Measurements from ENCODE around the gene OGFOD1. TPM values are rescaled to one million over a fixed set of nuclear protein-coding genes. Genes with fewer than 3 reads are reported as not detected.

The OGFOD1 gene
- total and polyA plus RNA-seq, 2 experiments from 2014 or later = 74.5 to 76.3 TPM

DNA sequence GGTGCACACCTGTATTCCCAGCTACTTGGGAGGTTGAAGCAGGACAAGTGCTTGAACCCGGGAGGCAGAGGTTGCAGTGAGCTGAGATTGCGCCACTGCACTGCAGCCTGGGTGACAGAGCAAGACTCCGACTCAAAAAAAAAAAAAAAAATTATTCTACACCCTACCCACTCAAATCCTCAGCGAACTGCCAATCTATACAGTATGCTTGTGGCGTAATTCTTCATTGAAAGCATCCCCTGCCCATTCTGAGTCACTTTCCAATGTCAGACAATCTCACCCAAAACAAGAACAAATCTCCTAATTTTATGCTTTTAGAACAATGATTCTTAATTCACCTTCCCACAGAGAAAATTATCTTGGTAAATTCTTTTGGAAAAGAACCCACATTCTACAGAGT lies 38.0 kb upstream of the OGFOD1 start:
- H4K20me1 ChIP-seq (replicated peaks; ENCODE audit: insufficient read depth) = peaks cover 14% of the 10 kb centered on the region; the same call in 1 of the 2 replicates
- peaks cover 3% of the 10 kb centered on the region; the same call in 1 of the 2 replicates for H3K36me3 ChIP-seq (ENCODE audit: insufficient read depth)
- peaks cover 21% of the 10 kb centered on the region for H3K4me1 ChIP-seq (ENCODE audit: insufficient read depth)
- TF ChIP-seq ZNF114 (CRISPR knock-in tag; IDR thresholded peaks at IDR 0.05) (no peak), POLR2AphosphoS5 (IDR thresholded peaks at IDR 0.05; ENCODE audit: low read depth) (no peak), EZH2phosphoT487 (IDR thresholded peaks at IDR 0.05; ENCODE audit: unreplicated experiment) (no peak), STAT1 (IDR thresholded peaks at IDR 0.05; ENCODE audit: unreplicated experiment) (no peak), JUNB (IDR thresholded peaks at IDR 0.05; ENCODE audit: unreplicated experiment) (no peak), CTCF (conservative IDR thresholded peaks at IDR 0.05; ENCODE audit: low read depth in 2 of 2) (no peak), NANOG (IDR thresholded peaks at IDR 0.05; ENCODE audit: borderline replicate concordance) (no peak), EZH2 (IDR thresholded peaks at IDR 0.05; ENCODE audit: low read depth, unreplicated experiment) (no peak), ZNF331 (CRISPR knock-in tag; IDR thresholded peaks at IDR 0.05; ENCODE audit: low read depth) (no peak), CREB1 (CRISPR knock-in tag; IDR thresholded peaks at IDR 0.05; ENCODE audit: low read depth) (no peak)
- TF ChIP-seq, protein P1, sequence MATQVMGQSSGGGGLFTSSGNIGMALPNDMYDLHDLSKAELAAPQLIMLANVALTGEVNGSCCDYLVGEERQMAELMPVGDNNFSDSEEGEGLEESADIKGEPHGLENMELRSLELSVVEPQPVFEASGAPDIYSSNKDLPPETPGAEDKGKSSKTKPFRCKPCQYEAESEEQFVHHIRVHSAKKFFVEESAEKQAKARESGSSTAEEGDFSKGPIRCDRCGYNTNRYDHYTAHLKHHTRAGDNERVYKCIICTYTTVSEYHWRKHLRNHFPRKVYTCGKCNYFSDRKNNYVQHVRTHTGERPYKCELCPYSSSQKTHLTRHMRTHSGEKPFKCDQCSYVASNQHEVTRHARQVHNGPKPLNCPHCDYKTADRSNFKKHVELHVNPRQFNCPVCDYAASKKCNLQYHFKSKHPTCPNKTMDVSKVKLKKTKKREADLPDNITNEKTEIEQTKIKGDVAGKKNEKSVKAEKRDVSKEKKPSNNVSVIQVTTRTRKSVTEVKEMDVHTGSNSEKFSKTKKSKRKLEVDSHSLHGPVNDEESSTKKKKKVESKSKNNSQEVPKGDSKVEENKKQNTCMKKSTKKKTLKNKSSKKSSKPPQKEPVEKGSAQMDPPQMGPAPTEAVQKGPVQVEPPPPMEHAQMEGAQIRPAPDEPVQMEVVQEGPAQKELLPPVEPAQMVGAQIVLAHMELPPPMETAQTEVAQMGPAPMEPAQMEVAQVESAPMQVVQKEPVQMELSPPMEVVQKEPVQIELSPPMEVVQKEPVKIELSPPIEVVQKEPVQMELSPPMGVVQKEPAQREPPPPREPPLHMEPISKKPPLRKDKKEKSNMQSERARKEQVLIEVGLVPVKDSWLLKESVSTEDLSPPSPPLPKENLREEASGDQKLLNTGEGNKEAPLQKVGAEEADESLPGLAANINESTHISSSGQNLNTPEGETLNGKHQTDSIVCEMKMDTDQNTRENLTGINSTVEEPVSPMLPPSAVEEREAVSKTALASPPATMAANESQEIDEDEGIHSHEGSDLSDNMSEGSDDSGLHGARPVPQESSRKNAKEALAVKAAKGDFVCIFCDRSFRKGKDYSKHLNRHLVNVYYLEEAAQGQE (IDR thresholded peaks at IDR 0.05; ENCODE audit: unreplicated experiment) = no peak
- TF ChIP-seq, protein P2, sequence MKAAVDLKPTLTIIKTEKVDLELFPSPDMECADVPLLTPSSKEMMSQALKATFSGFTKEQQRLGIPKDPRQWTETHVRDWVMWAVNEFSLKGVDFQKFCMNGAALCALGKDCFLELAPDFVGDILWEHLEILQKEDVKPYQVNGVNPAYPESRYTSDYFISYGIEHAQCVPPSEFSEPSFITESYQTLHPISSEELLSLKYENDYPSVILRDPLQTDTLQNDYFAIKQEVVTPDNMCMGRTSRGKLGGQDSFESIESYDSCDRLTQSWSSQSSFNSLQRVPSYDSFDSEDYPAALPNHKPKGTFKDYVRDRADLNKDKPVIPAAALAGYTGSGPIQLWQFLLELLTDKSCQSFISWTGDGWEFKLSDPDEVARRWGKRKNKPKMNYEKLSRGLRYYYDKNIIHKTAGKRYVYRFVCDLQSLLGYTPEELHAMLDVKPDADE (IDR thresholded peaks at IDR 0.05) = no peak
- TF ChIP-seq, protein P3, sequence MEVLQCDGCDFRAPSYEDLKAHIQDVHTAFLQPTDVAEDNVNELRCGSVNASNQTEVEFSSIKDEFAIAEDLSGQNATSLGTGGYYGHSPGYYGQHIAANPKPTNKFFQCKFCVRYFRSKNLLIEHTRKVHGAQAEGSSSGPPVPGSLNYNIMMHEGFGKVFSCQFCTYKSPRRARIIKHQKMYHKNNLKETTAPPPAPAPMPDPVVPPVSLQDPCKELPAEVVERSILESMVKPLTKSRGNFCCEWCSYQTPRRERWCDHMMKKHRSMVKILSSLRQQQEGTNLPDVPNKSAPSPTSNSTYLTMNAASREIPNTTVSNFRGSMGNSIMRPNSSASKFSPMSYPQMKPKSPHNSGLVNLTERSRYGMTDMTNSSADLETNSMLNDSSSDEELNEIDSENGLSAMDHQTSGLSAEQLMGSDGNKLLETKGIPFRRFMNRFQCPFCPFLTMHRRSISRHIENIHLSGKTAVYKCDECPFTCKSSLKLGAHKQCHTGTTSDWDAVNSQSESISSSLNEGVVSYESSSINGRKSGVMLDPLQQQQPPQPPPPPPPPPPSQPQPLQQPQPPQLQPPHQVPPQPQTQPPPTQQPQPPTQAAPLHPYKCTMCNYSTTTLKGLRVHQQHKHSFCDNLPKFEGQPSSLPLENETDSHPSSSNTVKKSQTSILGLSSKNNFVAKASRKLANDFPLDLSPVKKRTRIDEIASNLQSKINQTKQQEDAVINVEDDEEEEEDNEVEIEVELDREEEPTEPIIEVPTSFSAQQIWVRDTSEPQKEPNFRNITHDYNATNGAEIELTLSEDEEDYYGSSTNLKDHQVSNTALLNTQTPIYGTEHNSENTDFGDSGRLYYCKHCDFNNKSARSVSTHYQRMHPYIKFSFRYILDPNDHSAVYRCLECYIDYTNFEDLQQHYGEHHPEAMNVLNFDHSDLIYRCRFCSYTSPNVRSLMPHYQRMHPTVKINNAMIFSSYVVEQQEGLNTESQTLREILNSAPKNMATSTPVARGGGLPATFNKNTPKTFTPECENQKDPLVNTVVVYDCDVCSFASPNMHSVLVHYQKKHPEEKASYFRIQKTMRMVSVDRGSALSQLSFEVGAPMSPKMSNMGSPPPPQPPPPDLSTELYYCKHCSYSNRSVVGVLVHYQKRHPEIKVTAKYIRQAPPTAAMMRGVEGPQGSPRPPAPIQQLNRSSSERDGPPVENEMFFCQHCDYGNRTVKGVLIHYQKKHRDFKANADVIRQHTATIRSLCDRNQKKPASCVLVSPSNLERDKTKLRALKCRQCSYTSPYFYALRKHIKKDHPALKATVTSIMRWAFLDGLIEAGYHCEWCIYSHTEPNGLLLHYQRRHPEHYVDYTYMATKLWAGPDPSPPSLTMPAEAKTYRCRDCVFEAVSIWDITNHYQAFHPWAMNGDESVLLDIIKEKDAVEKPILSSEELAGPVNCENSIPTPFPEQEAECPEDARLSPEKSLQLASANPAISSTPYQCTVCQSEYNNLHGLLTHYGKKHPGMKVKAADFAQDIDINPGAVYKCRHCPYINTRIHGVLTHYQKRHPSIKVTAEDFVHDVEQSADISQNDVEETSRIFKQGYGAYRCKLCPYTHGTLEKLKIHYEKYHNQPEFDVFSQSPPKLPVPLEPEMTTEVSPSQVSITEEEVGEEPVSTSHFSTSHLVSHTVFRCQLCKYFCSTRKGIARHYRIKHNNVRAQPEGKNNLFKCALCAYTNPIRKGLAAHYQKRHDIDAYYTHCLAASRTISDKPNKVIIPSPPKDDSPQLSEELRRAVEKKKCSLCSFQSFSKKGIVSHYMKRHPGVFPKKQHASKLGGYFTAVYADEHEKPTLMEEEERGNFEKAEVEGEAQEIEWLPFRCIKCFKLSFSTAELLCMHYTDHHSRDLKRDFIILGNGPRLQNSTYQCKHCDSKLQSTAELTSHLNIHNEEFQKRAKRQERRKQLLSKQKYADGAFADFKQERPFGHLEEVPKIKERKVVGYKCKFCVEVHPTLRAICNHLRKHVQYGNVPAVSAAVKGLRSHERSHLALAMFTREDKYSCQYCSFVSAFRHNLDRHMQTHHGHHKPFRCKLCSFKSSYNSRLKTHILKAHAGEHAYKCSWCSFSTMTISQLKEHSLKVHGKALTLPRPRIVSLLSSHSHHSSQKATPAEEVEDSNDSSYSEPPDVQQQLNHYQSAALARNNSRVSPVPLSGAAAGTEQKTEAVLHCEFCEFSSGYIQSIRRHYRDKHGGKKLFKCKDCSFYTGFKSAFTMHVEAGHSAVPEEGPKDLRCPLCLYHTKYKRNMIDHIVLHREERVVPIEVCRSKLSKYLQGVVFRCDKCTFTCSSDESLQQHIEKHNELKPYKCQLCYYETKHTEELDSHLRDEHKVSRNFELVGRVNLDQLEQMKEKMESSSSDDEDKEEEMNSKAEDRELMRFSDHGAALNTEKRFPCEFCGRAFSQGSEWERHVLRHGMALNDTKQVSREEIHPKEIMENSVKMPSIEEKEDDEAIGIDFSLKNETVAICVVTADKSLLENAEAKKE (CRISPR knock-in tag; IDR thresholded peaks at IDR 0.05) = no peak
- no peak overlapping the region for H3K4me3 Mint-ChIP-seq
- peaks cover 17% of the 10 kb centered on the region for H3K4me1 Mint-ChIP-seq
- H3F3A ChIP-seq (replicated peaks; ENCODE audit: low read depth) = no peaks in the 10 kb centered on the region
- no peak overlapping the region for H2AFZ ChIP-seq
- H3K27ac Mint-ChIP-seq = no peak overlapping the region
- ATAC-seq = no peak
- H3K4me2 ChIP-seq = no peak overlapping the region
- no peak overlapping the region for H3K4me3 ChIP-seq
- H3K27me3 ChIP-seq (ENCODE audit: insufficient read depth) = no peaks in the 10 kb centered on the region
- no peaks in the 10 kb centered on the region for H3K27me3 Mint-ChIP-seq (ENCODE audit: insufficient read depth, low read depth, poor library complexity)
- H3K9me3 Mint-ChIP-seq = no peaks in the 10 kb centered on the region
- H3K9me2 ChIP-seq (ENCODE audit: insufficient read depth) = no peaks in the 10 kb centered on the region
- H3K36me3 Mint-ChIP-seq (ENCODE audit: low read depth) = peaks cover 15% of the 10 kb centered on the region
- no peak for DNase-seq (ENCODE audit: low spot score)
- no peak overlapping the region for H3K27ac ChIP-seq (ENCODE audit: low read depth)
- H3K79me2 ChIP-seq (replicated peaks; ENCODE audit: insufficient read depth) = peaks cover 48% of the 10 kb centered on the region
